Fibroblast of lung (primary cell): ENCODE data around the gene TUBA4A.

Experiments used
- EZH2 ChIP-seq: IDR thresholded peaks from 2 replicates; pipeline ENCODE4 v1.5.1; 2012; ENCODE audit warnings: low read length, control low read depth, mild to moderate bottlenecking; ENCODE audit errors: missing control alignments
- TF ChIP-seq, protein P1 (sequence below), 2 donors: IDR thresholded peaks in 1 of 2; conservative IDR thresholded peaks in 1 of 2; 1 replicate in 1 of 2; 2 replicates in 1 of 2; pipeline ENCODE4 v1.5.1; 2011 to 2012; ENCODE audit warnings: low read length in 2 of 2, control low read depth in 1 of 2, inconsistent platforms in 1 of 2, low read depth in 1 of 2, mild to moderate bottlenecking in 1 of 2

- TF ChIP-seq, protein P1, sequence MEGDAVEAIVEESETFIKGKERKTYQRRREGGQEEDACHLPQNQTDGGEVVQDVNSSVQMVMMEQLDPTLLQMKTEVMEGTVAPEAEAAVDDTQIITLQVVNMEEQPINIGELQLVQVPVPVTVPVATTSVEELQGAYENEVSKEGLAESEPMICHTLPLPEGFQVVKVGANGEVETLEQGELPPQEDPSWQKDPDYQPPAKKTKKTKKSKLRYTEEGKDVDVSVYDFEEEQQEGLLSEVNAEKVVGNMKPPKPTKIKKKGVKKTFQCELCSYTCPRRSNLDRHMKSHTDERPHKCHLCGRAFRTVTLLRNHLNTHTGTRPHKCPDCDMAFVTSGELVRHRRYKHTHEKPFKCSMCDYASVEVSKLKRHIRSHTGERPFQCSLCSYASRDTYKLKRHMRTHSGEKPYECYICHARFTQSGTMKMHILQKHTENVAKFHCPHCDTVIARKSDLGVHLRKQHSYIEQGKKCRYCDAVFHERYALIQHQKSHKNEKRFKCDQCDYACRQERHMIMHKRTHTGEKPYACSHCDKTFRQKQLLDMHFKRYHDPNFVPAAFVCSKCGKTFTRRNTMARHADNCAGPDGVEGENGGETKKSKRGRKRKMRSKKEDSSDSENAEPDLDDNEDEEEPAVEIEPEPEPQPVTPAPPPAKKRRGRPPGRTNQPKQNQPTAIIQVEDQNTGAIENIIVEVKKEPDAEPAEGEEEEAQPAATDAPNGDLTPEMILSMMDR (conservative IDR thresholded peaks at IDR 0.05 in 1 of 2, IDR thresholded peaks at IDR 0.05 in 1 of 2; ENCODE audit: low read depth in 1 of 2, low read length in 2 of 2): no peak
- TF ChIP-seq EZH2: no peak
These were observed 35.4 kb downstream of the TUBA4A start for GRCh38 chr2:219218217-219218731.
